Measurements from ENCODE around the gene SOCS1.
A peak's percentile ranks its signal among the peaks of the same experiment; 100 is the strongest.

The SOCS1 gene

GRCh38 chr16:11260596-11260966 lies 4.6 kb upstream of the SOCS1 start:
- no peak for DNase-seq (ENCODE audit: low read depth)

DNA sequence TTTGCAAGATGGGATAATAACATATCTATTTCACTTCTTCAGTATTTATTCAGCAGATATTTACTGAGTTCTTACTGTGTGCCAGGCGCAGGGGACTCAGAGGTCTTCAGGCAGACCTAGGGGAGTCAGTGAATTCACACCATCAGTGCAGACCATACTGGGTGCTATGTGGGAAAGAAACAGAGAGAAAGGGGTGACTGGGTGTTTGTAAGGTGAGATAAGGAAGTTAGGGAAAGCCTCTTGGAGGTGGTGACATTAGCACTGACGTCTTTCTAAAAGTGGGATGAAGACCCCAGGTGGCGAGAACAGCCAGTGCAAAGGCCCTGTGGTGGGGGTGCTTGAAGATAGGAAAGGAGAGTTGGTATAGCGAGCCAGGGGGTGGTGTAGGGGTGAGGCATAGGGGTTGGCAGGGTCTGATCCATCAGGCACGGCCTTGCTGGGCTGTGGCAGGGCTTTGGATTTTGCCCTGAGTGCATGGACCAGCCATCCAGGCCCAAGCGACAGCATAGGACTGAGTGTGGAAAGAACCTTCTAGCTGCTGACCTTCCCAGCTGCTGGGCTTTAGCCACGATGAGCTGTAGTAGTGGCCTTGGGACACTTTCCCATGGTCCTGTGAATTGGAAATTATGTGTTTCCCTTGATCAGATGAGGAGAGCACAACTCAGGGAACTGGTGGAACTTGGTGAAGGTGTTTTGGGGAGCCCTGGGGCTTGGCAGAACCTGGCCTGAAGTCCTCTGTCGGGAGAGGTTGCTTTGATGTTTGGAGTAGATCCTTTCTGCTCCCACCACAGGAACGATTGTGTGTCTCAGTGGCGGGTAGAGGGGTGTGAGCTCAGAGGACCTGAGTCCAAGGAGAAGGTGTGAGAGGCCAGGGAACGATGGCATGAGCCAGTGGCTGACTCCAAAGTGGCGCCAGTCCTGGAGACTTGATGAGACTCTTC lies 3.9 kb upstream of the SOCS1 start:
- no peak for DNase-seq (ENCODE audit: low read depth)

- no peak for DNase-seq (ENCODE audit: low read depth)
These were observed 2.8 kb upstream of the SOCS1 start for GRCh38 chr16:11258553-11259492.

DNA sequence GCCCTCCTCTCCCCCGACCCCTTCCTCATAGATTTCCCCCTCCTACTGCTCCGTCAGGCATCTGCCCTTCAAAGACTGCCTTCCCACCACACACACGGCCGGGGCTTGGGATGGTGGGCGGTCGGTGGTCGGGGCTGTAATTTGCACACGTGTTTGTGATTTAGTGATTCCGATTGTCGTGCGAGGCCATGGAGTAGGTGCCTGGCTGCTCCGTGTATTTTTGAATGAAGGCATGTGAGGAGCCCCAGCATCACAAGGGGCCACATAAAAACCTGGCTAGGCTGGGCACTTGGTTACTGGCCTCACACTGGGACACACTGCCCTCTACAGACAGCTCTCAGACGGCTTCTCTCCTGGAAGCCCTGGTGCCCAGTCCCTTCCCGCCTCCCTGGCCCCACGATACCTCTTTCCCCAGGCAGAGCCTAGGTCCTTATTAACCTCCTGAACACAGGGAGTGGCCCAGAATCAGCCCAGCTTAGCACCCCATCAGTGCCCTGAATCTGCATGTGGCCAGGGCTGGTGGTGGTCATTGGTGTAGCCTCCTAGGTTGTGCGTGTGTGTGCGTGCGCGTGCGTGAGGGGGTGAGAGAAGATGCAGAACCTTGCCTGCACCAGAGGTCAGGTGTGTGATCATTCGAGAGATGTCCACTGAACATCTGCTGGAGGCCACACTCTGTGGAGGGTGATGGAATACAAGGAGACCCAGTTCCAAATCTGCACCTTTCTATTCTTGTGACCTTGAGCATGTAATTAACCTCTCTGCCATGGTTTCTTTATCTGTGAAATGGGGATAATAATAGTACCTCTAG lies 1.3 kb upstream of the SOCS1 start:
- DNase-seq (ENCODE audit: low read depth): peak; percentile 55

DNA sequence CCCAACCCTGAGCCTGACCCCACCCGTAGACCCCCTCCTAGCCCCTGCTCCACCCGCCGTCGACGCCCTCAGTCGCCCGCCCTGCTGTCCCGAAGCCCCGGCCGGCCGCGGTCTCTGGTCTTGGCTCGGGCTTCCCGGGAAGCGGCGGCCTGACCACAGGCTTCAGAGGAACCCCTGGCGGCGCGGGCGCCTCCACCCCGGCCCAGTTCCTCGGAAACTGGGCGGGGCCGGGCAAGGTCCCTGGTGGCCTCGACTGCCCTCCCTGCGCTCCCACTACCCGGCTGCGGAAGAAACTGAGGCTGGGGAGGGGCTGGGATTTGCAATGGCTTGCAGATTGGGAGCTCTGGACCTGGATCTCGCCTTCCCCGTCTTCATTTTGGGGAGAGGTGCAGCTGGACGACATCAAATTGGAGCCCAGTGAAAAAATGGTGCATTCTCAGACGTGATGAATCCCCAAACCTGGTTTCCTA lies 692 bp upstream of the SOCS1 start:
- no peak for DNase-seq (ENCODE audit: low read depth)

- no peak for DNase-seq (ENCODE audit: low read depth)
These were observed 879 bp downstream of the SOCS1 start for GRCh38 chr16:11254913-11255736.

GRCh38 chr16:11253995-11254912 lies 1.8 kb downstream of the SOCS1 start:
- DNase-seq (ENCODE audit: low read depth): no peak

DNA sequence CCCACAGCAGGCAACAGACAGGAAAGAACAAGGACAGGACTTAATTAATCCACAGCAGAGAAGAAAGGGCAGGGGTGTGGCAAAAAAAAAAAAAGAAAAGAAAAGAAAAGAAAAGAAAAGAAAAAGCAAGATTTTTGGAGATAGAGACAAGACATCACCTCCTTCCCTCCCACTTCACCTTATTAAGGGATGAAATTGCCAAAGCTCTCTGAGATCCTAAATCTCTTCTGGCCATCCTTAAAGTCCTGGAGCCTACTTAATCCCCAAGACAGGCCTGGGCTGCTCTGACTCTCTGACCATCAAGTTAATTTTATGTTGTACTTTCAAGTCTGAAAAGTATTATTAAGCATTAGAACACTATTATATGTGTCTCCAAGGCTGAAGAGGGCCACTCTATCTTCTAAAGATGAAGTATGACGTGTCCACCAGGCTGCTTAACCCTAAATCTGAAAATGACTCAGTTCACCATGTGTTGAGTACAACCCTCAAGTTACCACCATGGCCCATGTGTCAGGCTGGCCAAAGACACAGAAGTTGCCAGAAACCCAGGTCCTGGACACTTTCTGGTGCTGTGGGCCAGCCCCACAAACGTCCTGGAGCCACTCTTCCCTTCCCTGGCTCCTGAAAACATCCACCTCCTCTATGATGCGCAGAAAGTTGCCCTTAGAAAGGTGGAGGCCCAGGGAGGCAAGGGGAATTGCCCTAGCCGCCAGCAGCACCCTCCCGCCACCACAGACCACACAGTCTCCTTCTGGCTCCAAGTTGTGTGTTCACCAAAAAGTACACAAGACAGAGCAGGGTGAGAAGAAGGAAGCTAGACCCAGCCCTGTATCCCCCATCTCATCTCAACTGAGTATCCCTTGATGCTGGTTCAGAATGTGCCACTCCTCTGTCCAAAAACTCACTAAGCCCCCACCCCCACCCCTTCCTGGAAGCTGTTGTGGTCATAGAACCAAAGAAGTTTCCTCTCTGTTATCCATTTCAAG lies 2.7 kb downstream of the SOCS1 start:
- no peak for DNase-seq (ENCODE audit: low read depth)

- DNase-seq (ENCODE audit: low read depth): no peak
These were observed 3.5 kb downstream of the SOCS1 start for GRCh38 chr16:11252482-11252931.

DNA sequence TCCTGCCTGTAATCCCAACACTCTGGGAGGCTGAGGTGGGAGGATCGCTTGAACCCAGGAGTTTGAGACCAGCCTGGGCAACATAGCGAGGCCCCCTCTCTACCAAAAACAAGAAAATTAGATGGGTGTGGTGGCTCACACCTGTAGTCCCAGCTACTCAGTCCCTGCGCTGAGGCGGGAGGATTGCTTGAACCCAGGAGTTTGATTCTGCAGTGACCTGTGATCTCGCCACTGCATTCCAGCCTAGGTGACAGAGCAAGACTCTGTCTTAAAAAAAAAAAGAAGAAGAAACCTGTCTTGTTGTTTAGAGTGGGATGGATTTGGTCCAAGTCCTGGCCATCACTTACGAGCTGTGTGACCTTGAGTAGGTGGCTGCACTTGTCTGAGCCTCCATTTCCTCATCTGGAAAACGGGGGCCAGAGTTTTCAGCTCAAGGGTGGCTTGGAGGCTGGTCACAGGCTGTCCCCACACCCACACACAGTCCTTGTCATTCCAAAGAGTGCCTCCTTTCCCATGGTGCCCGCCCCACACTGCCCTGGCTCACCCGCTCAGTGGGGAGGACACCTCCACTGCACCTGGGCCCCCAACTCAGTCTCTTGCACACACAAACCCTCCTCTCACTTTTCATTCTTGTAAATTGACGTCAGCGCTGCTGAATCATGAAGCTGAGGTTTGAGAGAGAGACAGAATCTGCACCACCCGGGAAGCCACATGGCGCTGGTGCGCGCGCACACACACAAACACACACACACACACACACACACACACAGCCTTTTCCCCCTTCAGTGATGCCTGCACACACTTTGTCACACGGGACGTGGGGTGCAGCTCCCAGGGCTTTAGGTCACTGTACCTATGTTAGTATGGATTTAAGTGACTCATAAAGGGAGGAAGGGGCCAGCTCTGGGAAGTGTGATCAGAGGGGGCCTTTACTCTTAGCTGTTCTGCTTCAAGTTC lies 4.2 kb downstream of the SOCS1 start:
- DNase-seq (ENCODE audit: low read depth): no peak

- DNase-seq (ENCODE audit: low read depth): no peak
These were observed 5.0 kb downstream of the SOCS1 start for GRCh38 chr16:11250786-11251524.

DNA sequence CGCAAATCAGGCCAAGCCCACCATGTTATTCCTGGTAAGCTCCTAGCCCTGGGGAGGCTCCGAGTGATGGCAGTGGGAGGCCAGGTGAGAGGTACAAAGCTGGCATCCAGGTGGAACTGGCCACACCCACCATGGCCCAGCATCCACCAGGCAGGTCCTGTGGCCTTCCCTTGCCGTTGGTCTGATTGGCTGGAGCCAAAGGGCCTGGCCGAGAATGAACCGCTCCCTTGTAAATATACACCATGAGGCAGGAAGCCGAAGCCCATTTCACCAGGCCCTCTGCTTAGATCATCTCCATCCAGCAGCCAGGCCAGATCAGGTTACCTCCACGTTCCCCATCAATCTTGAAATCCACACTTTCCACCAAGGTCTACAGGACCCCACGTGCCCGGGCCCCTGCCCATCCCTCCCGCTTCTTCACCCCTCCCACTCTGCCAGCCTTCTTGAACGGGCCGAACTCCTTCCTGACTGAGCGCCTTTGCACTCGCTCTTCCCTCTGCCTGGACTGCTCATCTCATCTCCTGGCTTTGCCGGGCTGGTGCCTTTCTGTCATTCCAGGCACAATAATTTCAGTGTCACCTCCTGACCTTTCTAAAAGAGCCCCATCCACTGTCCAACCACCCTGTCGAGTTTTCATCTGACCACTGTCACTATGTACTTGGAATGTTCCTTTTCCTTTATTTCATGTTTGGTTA lies 5.8 kb downstream of the SOCS1 start:
- no peak for DNase-seq (ENCODE audit: low read depth)

GRCh38 chr16:11249233-11250061 lies 6.6 kb downstream of the SOCS1 start:
- DNase-seq (ENCODE audit: low read depth): no peak

- no peak for DNase-seq (ENCODE audit: low read depth)
These were observed 7.9 kb downstream of the SOCS1 start for GRCh38 chr16:11248133-11248532.

GRCh38 chr16:11245988-11246387 lies 10.0 kb downstream of the SOCS1 start:
- no peak for DNase-seq (ENCODE audit: low read depth)
